T-helper 2 cell (primary cell): Measurements from ENCODE around the gene MRPS9.
A peak's percentile ranks its signal among the peaks of the same experiment; 100 is the strongest.

Experiments used
- DNase-seq, 5 experiments: peaks; one replicate each; pipeline versions ENCODE4 v3.0.0 to v3.0.0-alpha.2; 2012 to 2022

Gene MRPS9

GRCh38 chr2:105125428-105125827, 87.6 kb downstream of the MRPS9 start:
- DNase-seq, result no peak

- no peak for DNase-seq
These were observed 88.1 kb downstream of the MRPS9 start for GRCh38 chr2:105125920-105126319.

- no peak for DNase-seq
These were observed 88.5 kb downstream of the MRPS9 start for GRCh38 chr2:105126336-105126735.

GRCh38 chr2:105127289-105127915, 89.5 kb downstream of the MRPS9 start:
- DNase-seq, result no peak

- no peak for DNase-seq
These were observed 91.9 kb downstream of the MRPS9 start for GRCh38 chr2:105129722-105130232.

GRCh38 chr2:105130546-105130945, 92.7 kb downstream of the MRPS9 start:
- no peak for DNase-seq

- no peak for DNase-seq
These were observed 96.2 kb downstream of the MRPS9 start for GRCh38 chr2:105134081-105134480.

GRCh38 chr2:105135436-105135835, 97.6 kb downstream of the MRPS9 start:
- no peak for DNase-seq

GRCh38 chr2:105136394-105136793, 98.5 kb downstream of the MRPS9 start:
- no peak for DNase-seq

- DNase-seq, result no peak
These were observed 100.8 kb downstream of the MRPS9 start for GRCh38 chr2:105138643-105139042.

GRCh38 chr2:105139556-105140239, 101.8 kb downstream of the MRPS9 start:
- no peak for DNase-seq

- no peak for DNase-seq
These were observed 102.3 kb downstream of the MRPS9 start for GRCh38 chr2:105140240-105140568.

- no peak for DNase-seq
These were observed 103.3 kb downstream of the MRPS9 start for GRCh38 chr2:105141099-105141614.

- DNase-seq, result no peak
These were observed 104.4 kb downstream of the MRPS9 start for GRCh38 chr2:105142239-105142638.

- no peak for DNase-seq
These were observed 105.2 kb downstream of the MRPS9 start for GRCh38 chr2:105143094-105143466.

GRCh38 chr2:105143467-105144151, 105.7 kb downstream of the MRPS9 start:
- DNase-seq, result peak in 1 of 5 experiments; percentile 45

GRCh38 chr2:105144152-105144940, 106.5 kb downstream of the MRPS9 start:
- DNase-seq, result no peak

- no peak for DNase-seq
These were observed 107.1 kb downstream of the MRPS9 start for GRCh38 chr2:105144941-105145300.

GRCh38 chr2:105149272-105149671, 111.4 kb downstream of the MRPS9 start:
- no peak for DNase-seq
